PC-9 (cell line): Measurements from ENCODE around the gene CRACDL.

Experiments used
- EZH2 ChIP-seq: fragments of 200-600 bp; sonication (generic); IDR thresholded peaks from 2 replicates; pipeline ENCODE4 v1.8.0; 2017; ENCODE audit warnings: antibody characterized with exemption, low read depth
- TF ChIP-seq, protein P1 (sequence below): fragments of 200-600 bp; sonication (generic); conservative IDR thresholded peaks from 2 replicates; pipeline ENCODE4 v1.6.1; 2017; ENCODE audit warnings: mixed run types, antibody characterized with exemption, mild to moderate bottlenecking, moderate library complexity

DNA sequence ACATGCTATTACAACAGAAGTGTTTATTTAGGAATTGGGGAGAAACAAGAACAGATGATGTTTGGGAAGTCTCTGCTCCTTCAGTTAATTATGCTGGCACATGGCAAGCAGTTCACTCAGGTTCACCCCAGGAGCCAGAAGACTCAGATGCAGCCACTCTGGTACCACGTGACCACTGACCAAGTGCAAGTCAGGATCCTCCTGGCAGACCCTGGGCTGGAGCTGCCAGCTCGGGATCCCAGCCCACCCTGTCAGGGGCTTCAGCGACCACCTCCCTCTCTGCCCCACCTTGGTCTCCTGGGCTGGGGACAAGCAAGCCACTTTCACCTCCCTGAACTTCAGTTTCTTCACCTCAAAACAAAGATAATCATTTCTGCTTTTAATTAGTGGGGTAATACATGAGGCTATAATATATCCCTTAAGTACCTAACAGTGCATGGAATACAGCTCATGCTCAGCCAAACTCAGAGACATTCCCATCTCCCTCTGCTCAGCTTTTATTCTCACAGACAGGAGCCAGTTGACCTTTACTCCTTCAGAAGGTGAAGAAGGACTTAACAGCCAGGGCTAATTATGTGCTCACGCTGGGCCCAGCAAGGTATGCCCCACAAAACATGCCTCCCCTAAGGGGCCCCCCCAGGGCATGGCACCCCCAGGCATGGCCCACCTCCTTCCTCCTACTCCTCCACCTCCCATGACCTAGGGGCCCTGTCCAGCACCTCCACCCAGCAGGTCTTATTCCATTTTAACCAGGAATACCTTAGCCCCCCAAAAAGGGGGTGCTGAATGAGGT is 11.8 kb downstream of the CRACDL start:
- TF ChIP-seq, protein P1, sequence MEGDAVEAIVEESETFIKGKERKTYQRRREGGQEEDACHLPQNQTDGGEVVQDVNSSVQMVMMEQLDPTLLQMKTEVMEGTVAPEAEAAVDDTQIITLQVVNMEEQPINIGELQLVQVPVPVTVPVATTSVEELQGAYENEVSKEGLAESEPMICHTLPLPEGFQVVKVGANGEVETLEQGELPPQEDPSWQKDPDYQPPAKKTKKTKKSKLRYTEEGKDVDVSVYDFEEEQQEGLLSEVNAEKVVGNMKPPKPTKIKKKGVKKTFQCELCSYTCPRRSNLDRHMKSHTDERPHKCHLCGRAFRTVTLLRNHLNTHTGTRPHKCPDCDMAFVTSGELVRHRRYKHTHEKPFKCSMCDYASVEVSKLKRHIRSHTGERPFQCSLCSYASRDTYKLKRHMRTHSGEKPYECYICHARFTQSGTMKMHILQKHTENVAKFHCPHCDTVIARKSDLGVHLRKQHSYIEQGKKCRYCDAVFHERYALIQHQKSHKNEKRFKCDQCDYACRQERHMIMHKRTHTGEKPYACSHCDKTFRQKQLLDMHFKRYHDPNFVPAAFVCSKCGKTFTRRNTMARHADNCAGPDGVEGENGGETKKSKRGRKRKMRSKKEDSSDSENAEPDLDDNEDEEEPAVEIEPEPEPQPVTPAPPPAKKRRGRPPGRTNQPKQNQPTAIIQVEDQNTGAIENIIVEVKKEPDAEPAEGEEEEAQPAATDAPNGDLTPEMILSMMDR: no peak
- TF ChIP-seq EZH2: no peak
